Measurements from ENCODE around the gene TSPAN14. TPM values are rescaled to one million over a fixed set of nuclear protein-coding genes. Genes with fewer than 3 reads are reported as not detected.

TSPAN14 gene
- total RNA-seq, 2 experiments from 2014 or later = 130 to 136 TPM

- ChIA-PET CTCF (interaction anchor here (2.5 kb wide), 1 partner anchor 15 kb away, joined by 11 read pairs; no protein-coding TSS in a partner anchor), POLR2A (interaction anchor here (1.2 to 1.6 kb wide), 2 partner anchors 10 to 16 kb away, joined by 3 to 5 read pairs; no protein-coding TSS in a partner anchor)
- Mint-ChIP-seq H3K27me3 (no peaks in the 10 kb centered on the region), H3K36me3 (ENCODE audit: low read depth) (peaks cover 55% of the 10 kb centered on the region), H3K4me3 (no peak overlapping the region), H3K4me1 (peaks cover 45% of the 10 kb centered on the region), H3K27ac (peak overlapping the region; percentile 37), H3K9me3 (no peaks in the 10 kb centered on the region)
- no peak for DNase-seq
Measured at GRCh38 chr10:80520661-80521470, 66.8 kb downstream of the TSPAN14 start.

- H3K27ac Mint-ChIP-seq = peak overlapping the region; percentile 6
- H3K27me3 Mint-ChIP-seq = no peaks in the 10 kb centered on the region
- peaks cover 40% of the 10 kb centered on the region for H3K36me3 Mint-ChIP-seq (ENCODE audit: low read depth)
- H3K9me3 Mint-ChIP-seq = no peaks in the 10 kb centered on the region
- H3K4me1 Mint-ChIP-seq = peaks cover 52% of the 10 kb centered on the region
- no peak overlapping the region for H3K4me3 Mint-ChIP-seq
- ChIA-PET POLR2A (no interaction called here), CTCF (no interaction called here)
- no peak for DNase-seq
Measured at GRCh38 chr10:80522756-80523363, 68.8 kb downstream of the TSPAN14 start.

- Mint-ChIP-seq H3K27ac (peak overlapping the region; percentile 10), H3K4me1 (peaks cover 59% of the 10 kb centered on the region), H3K27me3 (no peaks in the 10 kb centered on the region), H3K4me3 (no peak overlapping the region), H3K36me3 (ENCODE audit: low read depth) (peaks cover 39% of the 10 kb centered on the region), H3K9me3 (no peaks in the 10 kb centered on the region)
- no peak for DNase-seq
- CTCF ChIA-PET = no interaction called here
- POLR2A ChIA-PET = interaction anchor here (1.1 kb wide), 1 partner anchor 37 kb away, joined by 3 read pairs; no protein-coding TSS in a partner anchor
Measured at GRCh38 chr10:80523773-80524172, 69.7 kb downstream of the TSPAN14 start.

- no peak overlapping the region for H3K4me3 Mint-ChIP-seq
- POLR2A ChIA-PET = interaction anchor here (1.1 to 1.6 kb wide), 2 partner anchors 12 to 38 kb away, joined by 3 to 6 read pairs; no protein-coding TSS in a partner anchor
- peak overlapping the region; percentile 35 for H3K27ac Mint-ChIP-seq
- no peak for DNase-seq
- peaks cover 39% of the 10 kb centered on the region for H3K36me3 Mint-ChIP-seq (ENCODE audit: low read depth)
- peaks cover 59% of the 10 kb centered on the region for H3K4me1 Mint-ChIP-seq
- H3K9me3 Mint-ChIP-seq = no peaks in the 10 kb centered on the region
- H3K27me3 Mint-ChIP-seq = no peaks in the 10 kb centered on the region
- CTCF ChIA-PET = interaction anchor here (0.9 to 2.4 kb wide), 4 partner anchors 12 to 147 kb away, joined by 3 to 6 read pairs (median 3); no protein-coding TSS in a partner anchor
Measured at GRCh38 chr10:80524190-80524909, 70.2 kb downstream of the TSPAN14 start.

- peaks cover 28% of the 10 kb centered on the region for H3K36me3 Mint-ChIP-seq (ENCODE audit: low read depth)
- ChIA-PET CTCF (interaction anchor here (0.6 to 2.4 kb wide), 3 partner anchors 14 to 82 kb away, joined by 3 to 6 read pairs (median 3); no protein-coding TSS in a partner anchor), POLR2A (interaction anchor here (1.0 to 1.4 kb wide), 3 partner anchors 15 to 70 kb away, joined by 3 read pairs; no protein-coding TSS in a partner anchor)
Measured at GRCh38 chr10:80526218-80526617, 72.1 kb downstream of the TSPAN14 start.

GRCh38 chr10:80526742-80527141 is 72.6 kb downstream of the TSPAN14 start:
- DNase-seq = no peak
- Mint-ChIP-seq H3K4me3 (no peak overlapping the region), H3K27me3 (no peaks in the 10 kb centered on the region), H3K27ac (peak overlapping the region; percentile 65), H3K36me3 (ENCODE audit: low read depth) (peaks cover 28% of the 10 kb centered on the region), H3K9me3 (no peaks in the 10 kb centered on the region), H3K4me1 (peaks cover 76% of the 10 kb centered on the region)
- ChIA-PET POLR2A (interaction anchor here (1.4 kb wide), 1 partner anchor 70 kb away, joined by 3 read pairs; no protein-coding TSS in a partner anchor), CTCF (interaction anchor here (0.6 to 2.4 kb wide), 2 partner anchors 15 to 21 kb away, joined by 3 to 6 read pairs; no protein-coding TSS in a partner anchor)

More at GRCh38 chr10:80526218-80526617, 72.1 kb downstream of the TSPAN14 start:
- Mint-ChIP-seq H3K4me3 (no peak overlapping the region), H3K27ac (peak overlapping the region; percentile 65), H3K9me3 (no peaks in the 10 kb centered on the region), H3K4me1 (peaks cover 71% of the 10 kb centered on the region), H3K27me3 (no peaks in the 10 kb centered on the region)
- no peak for DNase-seq

GRCh38 chr10:80528185-80528700 is 74.1 kb downstream of the TSPAN14 start:
- peak overlapping the region; percentile 65 for H3K27ac Mint-ChIP-seq
- H3K36me3 Mint-ChIP-seq (ENCODE audit: low read depth) = peaks cover 32% of the 10 kb centered on the region
- H3K9me3 Mint-ChIP-seq = no peaks in the 10 kb centered on the region
- no peaks in the 10 kb centered on the region for H3K27me3 Mint-ChIP-seq
- peaks cover 84% of the 10 kb centered on the region for H3K4me1 Mint-ChIP-seq
- DNase-seq = no peak
- no peak overlapping the region for H3K4me3 Mint-ChIP-seq
- CTCF ChIA-PET = interaction anchor here (0.8 to 4.0 kb wide), 4 partner anchors 23 to 150 kb away, joined by 4 to 25 read pairs (median 5); no protein-coding TSS in a partner anchor
- POLR2A ChIA-PET = no interaction called here

- peaks cover 81% of the 10 kb centered on the region for H3K4me1 Mint-ChIP-seq
- no peak overlapping the region for H3K4me3 Mint-ChIP-seq
- H3K9me3 Mint-ChIP-seq = no peaks in the 10 kb centered on the region
- ChIA-PET POLR2A (interaction anchor here (1.2 kb wide), 1 partner anchor 24 kb away, joined by 3 read pairs; no protein-coding TSS in a partner anchor), CTCF (interaction anchor here (1.5 to 4.0 kb wide), 3 partner anchors 23 to 151 kb away, joined by 4 to 25 read pairs (median 6); no protein-coding TSS in a partner anchor)
- no peaks in the 10 kb centered on the region for H3K27me3 Mint-ChIP-seq
- DNase-seq = no peak
- H3K36me3 Mint-ChIP-seq (ENCODE audit: low read depth) = peaks cover 32% of the 10 kb centered on the region
- H3K27ac Mint-ChIP-seq = peak overlapping the region; percentile 92
Measured at GRCh38 chr10:80528901-80529300, 74.8 kb downstream of the TSPAN14 start.

GRCh38 chr10:80529604-80530003 is 75.5 kb downstream of the TSPAN14 start:
- peak overlapping the region; percentile 43 for H3K4me3 Mint-ChIP-seq
- DNase-seq = peak; percentile 76
- H3K27me3 Mint-ChIP-seq = no peaks in the 10 kb centered on the region
- H3K4me1 Mint-ChIP-seq = peaks cover 74% of the 10 kb centered on the region
- ChIA-PET POLR2A (interaction anchor here (1.0 to 1.3 kb wide), 3 partner anchors 25 to 86 kb away, joined by 3 to 4 read pairs (median 3); no protein-coding TSS in a partner anchor), CTCF (interaction anchor here (2.7 to 4.0 kb wide), 2 partner anchors 18 to 85 kb away, joined by 11 to 25 read pairs; no protein-coding TSS in a partner anchor)
- no peaks in the 10 kb centered on the region for H3K9me3 Mint-ChIP-seq
- peak overlapping the region; percentile 92 for H3K27ac Mint-ChIP-seq
- peaks cover 27% of the 10 kb centered on the region for H3K36me3 Mint-ChIP-seq (ENCODE audit: low read depth)

- peak overlapping the region; percentile 43 for H3K4me3 Mint-ChIP-seq
- H3K4me1 Mint-ChIP-seq = peaks cover 70% of the 10 kb centered on the region
- H3K9me3 Mint-ChIP-seq = no peaks in the 10 kb centered on the region
- ChIA-PET POLR2A (interaction anchor here (1.0 to 1.3 kb wide), 3 partner anchors 26 to 86 kb away, joined by 3 to 4 read pairs (median 3); no protein-coding TSS in a partner anchor), CTCF (interaction anchor here (1.1 to 4.0 kb wide), 5 partner anchors 19 to 86 kb away, joined by 3 to 25 read pairs (median 9); no protein-coding TSS in a partner anchor)
- H3K27me3 Mint-ChIP-seq = no peaks in the 10 kb centered on the region
- DNase-seq = peak; percentile 56
- peak overlapping the region; percentile 92 for H3K27ac Mint-ChIP-seq
- peaks cover 27% of the 10 kb centered on the region for H3K36me3 Mint-ChIP-seq (ENCODE audit: low read depth)
Measured at GRCh38 chr10:80530251-80530650, 76.1 kb downstream of the TSPAN14 start.

- Mint-ChIP-seq H3K36me3 (ENCODE audit: low read depth) (peaks cover 28% of the 10 kb centered on the region), H3K27me3 (no peaks in the 10 kb centered on the region), H3K4me3 (peak overlapping the region; percentile 36), H3K27ac (peak overlapping the region; percentile 92), H3K4me1 (peaks cover 68% of the 10 kb centered on the region), H3K9me3 (no peaks in the 10 kb centered on the region)
- DNase-seq = peak; percentile 32
- POLR2A ChIA-PET = interaction anchor here (0.9 to 1.0 kb wide), 3 partner anchors 10 to 27 kb away, joined by 3 to 4 read pairs (median 4); no protein-coding TSS in a partner anchor
- CTCF ChIA-PET = interaction anchor here (0.7 to 4.0 kb wide), 6 partner anchors 19 to 86 kb away, joined by 3 to 25 read pairs (median 6); no protein-coding TSS in a partner anchor
Measured at GRCh38 chr10:80530816-80531215, 76.7 kb downstream of the TSPAN14 start.

- ChIA-PET POLR2A (no interaction called here), CTCF (no interaction called here)
- Mint-ChIP-seq H3K4me1 (peaks cover 62% of the 10 kb centered on the region), H3K27me3 (no peaks in the 10 kb centered on the region), H3K9me3 (no peaks in the 10 kb centered on the region), H3K36me3 (ENCODE audit: low read depth) (peaks cover 25% of the 10 kb centered on the region), H3K27ac (peak overlapping the region; percentile 32), H3K4me3 (no peak overlapping the region)
- no peak for DNase-seq
Measured at GRCh38 chr10:80532571-80532970, 78.5 kb downstream of the TSPAN14 start.

All from activated CD4-positive, alpha-beta memory T cell treated with anti-CD3 and anti-CD28 coated beads, Interleukin-2, amount 10 ng/mL, durations not matched to agents 7 days and 5 days (primary cell).